Measurements from ENCODE around the gene CHMP6.
"Not testable (repeated sequence)": the region's sequence is repeated elsewhere in the genome, so short reads cannot be mapped to it uniquely, and the experiment has no call there.

CHMP6 gene

DNA sequence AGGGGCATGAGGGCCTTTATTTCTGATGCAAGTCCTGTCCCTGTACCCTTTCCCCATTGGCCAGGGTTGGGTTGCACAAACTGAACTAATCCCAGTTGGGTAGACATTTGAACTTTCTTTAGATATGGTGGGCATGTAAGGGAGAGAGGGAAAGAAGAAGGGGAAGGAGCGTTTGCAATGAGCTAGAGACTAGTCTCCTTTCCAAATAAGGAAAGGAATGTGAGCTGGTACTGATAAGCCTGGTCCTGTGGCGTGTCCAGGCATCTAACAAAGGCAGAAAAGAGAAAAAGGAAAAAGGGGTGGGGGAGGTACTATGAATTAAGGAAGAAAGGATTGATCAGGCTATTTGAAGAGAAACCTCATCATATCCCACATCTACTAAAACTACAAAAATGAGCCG, 20.3 kb downstream of the CHMP6 start:
- no peak for DNase-seq (ENCODE audit: low read depth)

DNA sequence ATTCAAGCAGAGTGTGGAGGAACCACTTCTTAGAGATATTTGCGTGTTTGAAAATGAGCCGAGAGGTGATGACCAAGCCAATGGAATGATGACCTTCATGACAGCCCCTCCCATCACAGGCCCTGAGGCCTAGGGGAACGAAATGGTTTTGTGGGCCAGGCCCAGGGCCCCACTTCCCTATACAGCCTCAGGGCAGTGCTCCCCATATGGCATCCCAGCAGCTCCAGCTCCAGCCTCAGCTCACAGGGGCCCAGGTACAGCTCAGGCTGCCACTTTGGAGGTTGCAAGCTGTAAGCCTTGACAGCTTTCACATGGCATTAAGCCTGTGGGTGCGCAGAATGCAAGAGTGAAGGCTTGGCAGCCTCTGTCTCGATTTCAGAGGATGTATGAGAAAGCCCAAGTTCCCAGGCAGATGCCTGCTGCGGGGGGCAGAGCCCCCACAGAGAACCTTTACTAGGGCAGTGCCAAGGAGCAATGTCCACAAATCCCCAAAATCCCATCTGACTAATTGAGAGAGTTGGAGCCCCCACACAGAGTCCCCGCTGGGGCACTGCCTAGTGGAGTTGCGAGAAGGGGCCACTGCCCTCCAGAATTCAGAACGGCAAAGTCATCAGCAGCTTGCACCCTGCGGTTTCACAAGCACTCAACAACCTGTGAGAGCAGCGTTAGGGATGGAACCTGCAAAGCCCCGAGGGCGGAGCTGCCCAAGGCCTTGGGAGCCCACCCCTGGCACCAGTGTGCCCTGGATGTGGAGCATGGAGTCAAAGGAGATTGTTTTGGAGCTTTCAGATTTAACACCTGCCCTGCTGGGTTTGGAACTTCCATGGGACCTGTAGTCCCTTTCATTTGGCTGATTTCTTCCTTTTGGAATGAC, 21.2 kb downstream of the CHMP6 start:
- DNase-seq (ENCODE audit: low read depth) = no peak

DNA sequence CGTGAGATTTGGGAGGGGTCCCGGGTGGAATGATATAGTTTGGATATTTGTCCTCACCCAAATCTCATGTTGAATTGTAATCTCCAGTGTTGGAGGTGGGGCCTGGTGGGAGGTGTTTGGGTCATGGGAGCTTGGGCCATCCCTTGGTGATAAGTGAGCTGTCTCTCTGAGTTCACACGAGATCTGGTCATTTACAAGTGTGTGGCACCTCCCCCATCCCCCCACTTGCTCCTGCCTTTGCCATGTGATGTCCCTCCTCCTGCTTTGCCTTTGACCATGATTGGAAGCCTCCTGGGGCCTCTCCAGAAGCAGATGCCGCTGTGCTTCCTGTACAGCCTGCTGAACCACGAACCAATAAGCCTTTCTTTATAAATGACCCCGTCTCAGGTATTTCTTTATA, 22.0 kb downstream of the CHMP6 start:
- DNase-seq (ENCODE audit: low read depth) = no peak

DNA sequence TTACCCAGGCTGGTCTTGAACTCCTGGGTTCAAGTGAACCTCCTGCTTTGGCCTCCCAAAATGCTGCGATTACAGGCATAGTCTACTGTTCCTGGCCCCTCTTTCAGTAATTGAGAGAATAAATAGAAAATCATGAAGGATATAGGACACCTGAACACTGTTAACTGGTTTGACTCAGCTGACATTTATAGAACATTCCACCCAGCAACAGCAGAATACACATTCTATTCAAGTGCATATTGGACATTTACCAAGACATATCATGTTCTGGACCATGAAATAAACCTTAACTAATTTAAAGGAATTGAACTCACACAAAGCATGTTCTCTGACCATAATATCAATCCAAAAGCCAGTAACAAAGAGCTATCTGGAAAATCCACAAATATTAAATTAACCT, 23.5 kb downstream of the CHMP6 start:
- no peak for DNase-seq (ENCODE audit: low read depth)

DNA sequence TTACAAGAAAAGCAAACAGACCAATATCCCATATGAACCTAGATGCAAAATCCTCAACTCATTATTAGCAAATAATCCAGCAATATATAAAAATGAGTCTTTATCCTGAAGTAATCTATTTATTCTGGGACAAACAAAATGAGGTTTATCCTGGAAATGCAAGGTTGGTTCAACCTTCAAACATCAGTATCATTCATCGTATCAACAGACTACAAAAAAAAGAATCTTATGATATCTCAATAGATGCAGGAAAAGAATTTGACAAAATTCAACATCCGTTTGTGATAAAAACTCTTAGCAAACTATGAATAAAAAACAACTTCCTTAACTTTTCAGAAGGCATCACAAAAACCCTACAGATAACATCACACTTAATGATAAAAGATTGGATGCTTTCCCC, 24.9 kb downstream of the CHMP6 start:
- DNase-seq (ENCODE audit: low read depth) = no peak

DNA sequence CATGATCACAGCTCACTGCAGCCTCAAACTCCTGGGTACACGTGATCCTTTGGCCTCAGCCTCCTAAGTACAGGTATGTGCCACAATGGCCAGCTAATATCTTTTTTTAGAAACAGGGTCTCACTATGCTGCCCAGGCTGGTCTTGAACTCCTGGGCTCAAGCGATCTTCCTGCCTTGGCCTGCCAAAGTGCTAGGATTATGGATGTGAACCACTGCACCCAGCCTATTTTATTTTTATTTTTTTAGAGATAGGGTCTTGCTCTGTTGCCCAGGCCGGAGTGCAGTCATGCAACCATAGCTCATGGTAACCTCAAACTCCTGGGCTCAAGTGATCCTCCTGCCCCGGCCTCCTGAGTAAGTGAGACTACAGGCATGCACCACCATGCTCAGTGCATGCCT, 25.7 kb downstream of the CHMP6 start:
- DNase-seq (ENCODE audit: low read depth) = not testable (repeated sequence)

DNA sequence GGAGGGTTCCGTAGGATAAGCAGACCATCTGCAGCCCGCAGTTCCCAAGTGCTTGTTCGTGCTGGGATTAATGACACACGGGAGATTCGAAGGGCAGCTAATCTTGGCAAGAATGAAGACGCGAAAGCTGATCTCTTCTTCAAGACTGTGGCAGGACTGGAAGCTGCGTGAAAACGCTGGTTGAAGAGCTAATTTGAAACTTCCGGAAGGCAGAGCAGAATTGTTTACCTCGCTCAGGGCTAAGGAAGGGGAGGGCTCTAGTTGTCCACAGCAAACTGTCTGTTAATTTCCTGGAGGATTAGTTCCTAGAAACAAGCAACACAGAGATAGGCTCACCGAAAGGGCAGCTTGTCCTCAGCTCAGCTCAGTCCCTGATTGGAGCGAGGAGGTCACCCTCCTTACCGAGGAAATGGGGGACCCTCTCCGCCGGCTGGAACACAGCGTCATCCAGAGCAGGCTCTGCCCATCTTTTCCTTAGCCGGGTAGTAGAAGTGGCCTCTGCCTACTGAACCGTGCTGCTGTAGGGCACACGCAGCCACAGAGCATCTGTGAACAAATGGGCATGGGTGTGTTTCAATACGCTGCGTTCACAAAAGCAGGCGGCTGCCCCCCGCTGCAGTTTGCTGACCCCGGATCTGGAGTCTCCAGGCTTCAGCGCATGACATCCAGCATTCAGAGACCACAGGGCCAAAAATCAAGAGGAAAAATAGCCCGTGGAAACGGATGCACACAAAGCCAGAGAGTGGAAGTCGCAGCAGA, 26.6 kb downstream of the CHMP6 start:
- no peak for DNase-seq (ENCODE audit: low read depth)

DNA sequence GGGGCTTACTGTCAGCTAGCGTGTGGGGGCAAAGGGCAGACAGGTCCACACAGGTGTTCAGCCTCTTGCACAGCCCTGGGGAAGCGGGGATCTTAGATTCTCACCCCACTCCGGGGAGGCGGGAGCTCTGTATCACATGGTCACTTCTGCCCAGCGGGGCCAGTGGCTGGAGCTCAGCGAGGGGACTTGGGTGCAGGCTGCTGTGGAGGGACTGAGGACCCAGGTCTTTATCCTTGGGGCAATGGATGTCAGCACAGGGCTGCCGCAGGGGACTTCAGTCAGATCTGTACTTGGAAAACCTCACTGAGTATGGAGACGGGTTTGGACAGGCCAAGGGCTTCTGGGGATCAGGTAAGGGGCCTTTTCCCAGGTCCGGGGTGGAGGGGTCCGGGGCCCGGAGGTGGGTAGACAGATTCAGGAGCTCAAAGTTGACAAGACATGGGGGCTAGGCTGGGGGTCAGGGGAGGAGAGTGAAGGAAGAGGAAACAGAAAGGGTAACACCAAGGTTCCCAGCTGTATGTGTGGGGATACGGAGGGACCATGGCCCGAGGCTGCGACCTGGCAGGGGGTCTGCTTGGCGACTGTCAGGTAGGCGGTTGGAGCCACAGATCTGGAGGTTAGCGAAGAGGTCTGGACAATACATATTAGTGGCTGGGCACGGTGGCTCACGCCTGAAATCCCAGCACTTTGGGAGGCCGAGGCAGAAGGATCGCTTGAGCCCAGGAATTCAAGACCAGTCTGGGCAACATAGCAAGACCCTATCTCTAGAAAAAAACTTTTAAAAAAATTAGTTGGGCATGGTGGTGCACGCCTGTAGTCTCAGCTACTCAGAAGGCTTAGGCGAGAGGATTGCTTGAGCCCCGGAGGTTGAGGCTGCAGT, 28.2 kb downstream of the CHMP6 start:
- no peak for DNase-seq (ENCODE audit: low read depth)

DNA sequence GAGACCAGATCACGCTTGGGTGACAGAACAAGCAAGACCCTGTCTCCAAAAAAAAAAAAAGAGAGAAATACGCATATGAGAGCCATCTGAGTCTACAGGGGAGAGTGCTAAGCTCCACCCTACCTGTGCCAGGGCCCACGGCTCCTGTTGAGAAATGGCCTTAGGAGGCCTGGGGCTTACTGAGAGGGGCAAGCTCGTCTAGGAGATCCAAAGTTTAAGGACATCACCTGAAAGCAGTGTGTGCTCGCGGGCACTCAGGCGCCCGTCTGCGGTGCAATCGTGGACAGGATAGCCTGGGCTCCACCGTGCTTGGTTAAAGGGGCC, 28.8 kb downstream of the CHMP6 start:
- no peak for DNase-seq (ENCODE audit: low read depth)

DNA sequence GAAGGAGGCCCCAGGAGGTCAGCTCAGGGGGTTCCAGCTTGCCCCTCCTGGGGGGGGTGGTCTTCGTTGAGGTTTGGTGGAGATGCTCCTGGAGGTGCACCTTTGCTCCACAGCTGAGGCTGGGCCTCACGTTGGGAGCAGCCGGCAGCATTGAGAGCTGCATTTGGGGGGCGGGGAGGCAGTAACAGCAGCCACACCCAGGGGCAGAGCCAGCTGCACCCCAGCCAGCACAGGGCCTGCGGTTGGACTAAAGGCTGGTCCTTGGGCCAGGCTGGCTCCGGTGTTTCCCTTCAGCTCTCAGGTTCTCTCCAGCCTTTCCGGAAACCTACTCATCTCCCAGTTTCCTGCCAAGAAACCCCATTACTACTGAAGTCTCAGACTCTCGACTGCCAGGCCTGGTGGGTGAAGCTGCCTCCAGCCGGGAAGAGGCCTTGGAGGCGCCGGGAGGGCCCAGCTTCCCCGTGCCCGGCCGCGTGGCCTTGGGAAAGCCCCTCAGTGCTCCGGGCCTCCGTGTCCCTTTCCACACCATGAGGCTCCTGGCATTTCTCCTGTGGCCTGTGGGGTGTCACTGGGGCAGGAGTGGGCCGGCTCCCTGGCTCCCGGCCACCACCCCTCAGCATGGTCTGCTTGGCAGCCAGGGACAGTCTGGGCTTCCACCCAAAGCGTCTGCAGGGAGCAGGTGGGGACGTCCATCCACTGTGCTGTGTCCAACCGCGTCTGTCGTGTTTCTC, 29.3 kb downstream of the CHMP6 start:
- no peak for DNase-seq (ENCODE audit: low read depth)

DNA sequence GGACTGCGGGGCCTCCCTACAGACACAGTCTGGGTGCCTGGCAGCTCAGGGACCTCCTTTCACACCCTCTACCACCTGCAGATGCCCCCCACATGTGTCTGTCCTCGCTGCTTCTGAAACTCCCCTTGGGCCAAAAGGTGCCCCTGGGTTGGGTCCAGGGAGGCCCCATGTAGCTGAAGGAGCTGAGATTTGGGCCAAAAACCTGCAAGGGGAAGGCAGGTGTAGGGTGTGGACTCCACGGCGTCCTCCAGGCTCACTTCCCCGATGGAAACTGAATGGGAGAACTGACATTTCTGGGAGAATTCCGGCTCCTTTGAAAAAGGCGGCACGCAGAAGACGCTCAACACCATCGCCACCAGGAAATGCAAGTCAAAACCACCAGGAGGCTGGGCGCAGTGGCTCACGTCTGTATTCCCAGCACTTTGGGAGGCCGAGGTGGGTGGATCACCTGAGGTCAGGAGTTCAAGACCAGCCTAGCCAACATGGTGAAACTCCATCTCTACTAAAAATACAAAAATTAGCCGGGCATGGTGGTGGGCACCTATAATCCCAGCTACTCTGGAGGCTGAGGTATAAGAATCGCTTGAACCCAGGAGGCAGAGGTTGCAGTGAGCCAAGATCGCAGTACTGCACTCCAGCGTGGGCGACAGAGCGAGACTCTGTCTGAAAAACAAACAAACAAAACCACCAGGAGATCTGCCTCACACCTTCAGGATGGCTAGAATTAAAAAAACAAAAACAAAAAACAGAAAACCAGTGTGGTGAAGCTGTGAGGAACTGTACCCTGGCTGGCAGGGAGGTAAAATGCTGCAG, 30.1 kb downstream of the CHMP6 start:
- no peak for DNase-seq (ENCODE audit: low read depth)

DNA sequence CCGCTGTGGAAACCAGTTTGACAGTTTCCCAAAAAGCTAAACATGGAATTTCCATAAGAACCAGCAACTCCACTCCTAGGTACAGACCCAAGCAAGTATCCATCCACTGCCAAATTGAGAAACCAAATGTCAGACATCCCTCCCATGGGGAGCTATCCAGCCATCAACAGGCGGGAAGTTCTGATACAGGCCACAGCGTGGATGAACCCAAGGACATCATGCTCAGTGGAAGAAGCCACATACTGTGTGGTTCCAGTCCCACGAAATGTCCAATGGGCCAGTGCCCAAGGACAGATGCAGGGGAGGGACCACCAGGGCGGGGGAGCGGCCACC, 30.7 kb downstream of the CHMP6 start:
- DNase-seq (ENCODE audit: low read depth) = no peak

DNA sequence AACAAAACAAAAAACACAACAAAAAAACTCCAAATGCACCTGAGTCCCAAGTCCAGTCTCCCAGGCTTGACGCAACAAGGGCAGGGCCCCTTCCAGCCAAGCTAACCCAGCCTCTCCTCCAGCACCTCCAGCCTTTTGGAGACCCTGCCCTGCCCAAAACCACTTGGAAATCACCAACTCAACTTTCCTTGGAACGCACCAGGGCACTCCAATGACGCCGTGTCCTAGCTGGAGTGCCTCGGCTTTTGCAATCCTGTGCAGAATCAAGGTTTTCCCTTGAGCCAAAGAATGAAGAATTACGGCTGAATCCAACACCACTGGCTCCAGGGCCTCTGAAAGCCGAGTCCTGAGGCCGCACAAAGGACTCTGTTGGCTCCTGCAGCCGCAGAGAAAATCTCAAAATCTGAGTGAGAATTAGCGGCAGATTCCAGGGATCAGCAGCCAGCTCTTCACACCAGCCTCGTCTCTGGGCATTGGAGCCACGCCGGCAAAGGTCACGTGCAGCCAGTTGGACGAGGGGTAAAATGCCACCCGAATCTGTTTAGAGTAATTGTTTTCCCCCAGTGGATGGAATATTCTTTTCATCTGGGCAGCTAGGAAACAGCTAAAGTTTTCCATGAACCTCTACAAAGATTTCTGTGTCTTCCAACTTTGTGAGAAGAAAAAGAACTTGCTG, 33.6 kb downstream of the CHMP6 start:
- DNase-seq (ENCODE audit: low read depth) = no peak

DNA sequence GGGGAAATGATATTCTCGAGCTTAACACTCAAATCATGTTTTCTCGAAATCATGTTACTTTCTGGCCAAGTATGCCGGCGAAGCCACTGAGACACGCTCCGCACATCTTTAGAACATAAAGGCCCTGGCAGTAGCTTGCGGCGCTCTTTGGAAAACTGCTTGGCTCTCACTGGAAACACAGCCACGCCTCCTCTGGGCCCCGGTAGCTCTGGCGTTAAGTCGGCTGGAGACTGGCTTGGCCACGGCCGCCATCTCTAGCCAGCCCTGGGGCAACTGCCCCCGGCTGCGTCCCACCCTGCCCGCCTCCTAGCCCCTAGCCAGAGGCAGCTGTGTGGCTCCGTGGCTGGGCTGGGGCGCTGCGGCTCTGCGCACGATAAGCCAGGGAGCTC, 34.1 kb downstream of the CHMP6 start:
- no peak for DNase-seq (ENCODE audit: low read depth)

DNA sequence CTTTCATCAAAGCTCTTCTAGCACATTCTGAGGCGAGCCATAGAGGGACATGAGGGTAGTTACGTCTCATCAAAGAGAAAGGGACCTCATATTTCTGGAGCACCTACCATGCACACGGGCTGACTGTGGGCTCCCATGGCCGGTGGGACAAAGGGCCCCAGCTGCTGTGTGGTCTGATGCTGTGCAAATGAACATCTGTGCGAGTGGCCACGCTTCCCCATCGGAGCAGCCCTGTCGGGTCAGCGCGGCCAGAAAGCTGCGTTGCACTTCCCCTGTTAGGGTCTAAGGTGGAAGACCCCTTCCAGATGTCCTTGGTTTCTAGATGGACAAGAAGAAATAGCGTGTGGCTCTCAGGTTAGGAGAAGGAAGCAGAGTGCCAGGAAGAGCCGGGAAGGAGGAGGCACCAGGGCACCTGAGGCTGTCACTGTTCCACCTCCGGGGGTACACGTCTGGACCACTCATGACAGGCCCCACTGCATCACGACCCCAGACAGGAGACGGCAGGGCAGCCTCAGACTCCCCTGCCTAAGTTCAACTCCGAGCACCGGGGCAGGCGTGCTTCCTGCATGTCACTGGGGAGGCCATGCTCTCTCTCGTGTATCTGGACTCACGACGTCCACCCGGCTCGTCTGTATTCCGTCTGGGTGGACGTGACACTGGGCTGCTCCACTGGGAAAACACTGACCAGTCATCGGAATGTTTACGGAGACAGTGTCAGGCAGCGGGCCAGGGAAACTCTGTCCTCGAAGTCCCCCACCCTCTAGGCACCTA, 34.8 kb downstream of the CHMP6 start:
- DNase-seq (ENCODE audit: low read depth) = no peak

DNA sequence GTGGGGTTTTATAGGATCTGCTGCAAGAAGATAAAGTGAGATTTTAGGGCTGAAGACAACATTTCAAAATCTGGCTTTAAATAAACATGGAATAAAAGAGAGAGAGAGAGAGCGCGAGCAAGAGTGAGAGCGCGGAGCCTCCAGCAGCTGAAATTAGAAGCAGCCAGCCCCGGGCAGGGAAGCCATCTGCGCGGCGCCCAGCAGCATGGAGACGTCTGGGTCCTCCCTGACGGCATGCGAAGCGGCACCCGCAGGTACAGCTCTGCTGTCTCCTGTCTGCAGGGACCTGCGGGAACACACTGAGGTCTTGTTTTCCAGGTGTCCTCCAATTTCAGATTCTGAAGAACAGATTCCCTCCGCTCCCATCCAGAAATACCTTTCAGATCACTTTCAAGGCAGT, 35.4 kb downstream of the CHMP6 start:
- no peak for DNase-seq (ENCODE audit: low read depth)

DNA sequence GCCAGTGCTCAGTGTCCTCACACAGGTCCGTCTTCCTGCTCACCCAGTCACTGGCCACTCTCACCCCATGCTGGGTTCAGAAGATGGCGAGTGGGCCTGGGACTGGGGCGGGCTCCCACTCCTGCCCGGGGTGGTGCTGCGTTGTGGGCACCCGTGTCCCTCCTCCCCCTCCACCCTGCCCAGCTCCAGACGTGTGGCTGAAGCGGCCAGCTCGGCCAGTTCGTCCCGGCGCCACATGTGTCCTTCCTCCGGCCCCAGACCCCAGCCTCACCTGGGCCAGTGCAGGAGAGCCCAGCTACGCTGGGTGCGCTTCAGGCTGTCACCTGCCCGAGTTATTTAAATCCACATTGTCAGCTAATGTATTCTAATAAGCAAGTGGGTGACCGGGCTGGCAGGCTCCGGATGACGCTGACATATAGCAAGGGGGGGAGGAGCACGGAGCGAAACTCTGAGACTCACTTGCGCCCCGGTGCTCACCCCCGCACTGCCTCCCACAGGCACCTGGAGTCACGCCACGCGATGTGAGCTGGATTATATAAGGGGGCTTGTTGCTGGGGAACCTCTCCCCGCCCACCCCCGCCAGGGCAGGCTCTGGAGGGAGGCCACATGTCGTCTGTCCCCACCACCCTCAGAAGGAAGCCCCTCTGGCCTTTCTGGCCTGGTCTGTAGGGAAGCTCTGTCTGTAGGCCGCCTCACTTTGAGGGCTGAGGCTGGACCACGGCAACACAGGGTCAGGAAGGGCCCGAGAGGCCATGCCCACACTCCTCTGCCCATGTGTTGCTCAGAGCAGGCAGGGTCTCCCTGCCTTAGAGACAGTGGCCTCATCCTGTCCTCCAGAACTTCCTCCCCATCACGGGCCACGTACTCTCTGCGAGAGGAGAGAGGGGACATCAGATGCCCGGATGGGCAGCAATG, 36.2 kb downstream of the CHMP6 start:
- DNase-seq (ENCODE audit: low read depth) = no peak

DNA sequence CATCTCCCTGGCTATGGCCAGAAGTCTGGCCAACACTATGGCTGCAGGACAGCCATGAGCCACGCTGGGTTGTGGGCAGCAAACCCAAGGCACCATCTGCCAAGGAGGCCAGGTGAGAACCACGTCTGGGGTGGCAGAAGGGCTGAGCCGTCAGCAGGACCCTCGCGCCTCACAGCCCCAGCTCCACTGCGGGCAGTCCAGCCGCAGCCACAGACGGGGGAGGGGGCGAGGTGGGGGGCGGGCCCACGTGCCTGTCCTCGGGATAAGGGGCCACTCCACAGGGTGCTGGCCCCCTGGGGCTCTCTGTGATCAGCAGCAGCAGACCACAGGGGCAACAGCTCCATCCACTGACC, 36.8 kb downstream of the CHMP6 start:
- DNase-seq (ENCODE audit: low read depth) = no peak

DNA sequence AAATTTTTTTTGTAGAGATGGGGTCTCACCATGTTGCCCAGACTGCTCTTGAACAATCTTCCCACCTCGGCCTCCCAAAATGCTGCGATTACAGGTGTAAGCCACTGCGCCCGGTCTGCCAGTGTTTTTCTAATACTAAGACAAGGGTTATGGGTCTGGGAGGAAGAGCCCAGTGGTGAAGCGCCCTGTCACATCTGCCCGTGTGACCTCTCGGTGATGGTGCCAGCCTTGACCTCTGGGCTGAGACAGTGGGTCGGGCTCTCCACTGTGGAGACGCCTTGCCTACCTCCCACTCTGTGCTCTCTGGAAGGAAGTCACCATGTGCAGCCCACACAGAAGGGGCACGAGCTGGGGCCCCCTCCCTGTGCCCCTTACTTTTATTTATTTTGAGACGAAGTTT, 38.2 kb downstream of the CHMP6 start:
- DNase-seq (ENCODE audit: low read depth) = no peak
